ENCODE results near the gene MSH4.
A peak's percentile ranks its signal among the peaks of the same experiment; 100 is the strongest.
"Not testable (repeated sequence)": the region's sequence is repeated elsewhere in the genome, so short reads cannot be mapped to it uniquely, and the experiment has no call there.

MSH4 gene

DNA sequence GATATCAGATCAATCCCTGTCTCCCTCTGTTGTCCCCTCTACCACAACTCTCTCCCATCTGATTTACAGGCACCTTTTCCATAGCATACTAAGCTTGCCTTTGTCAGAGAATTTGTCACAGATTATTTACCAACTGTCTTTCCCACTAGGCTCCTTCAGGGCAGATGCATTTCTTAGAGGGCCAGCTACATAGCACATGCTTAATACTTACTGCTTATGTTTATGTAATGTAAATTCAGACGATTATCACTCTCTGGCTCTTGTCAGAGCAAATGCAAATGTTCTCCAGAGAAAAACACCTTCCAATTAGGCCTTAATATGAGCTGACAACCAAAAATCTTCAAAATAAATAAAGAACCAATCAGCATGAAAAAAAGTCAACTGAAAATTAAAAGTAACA lies 25.9 kb upstream of the MSH4 start:
- intact Hi-C loops (cut with DNase I; ENCODE audit: low total_unique reads) = no loop called here
- Histone ChIP-seq H3K4me3 (no peak overlapping the region), H3K9me3 (no peaks in the 10 kb centered on the region), H3K4me1 (peaks cover 0 to 8% (median 1%) of the 10 kb centered on the region in 4 donors), H3K27me3 (no peaks in the 10 kb centered on the region), H3K36me3 (no peaks in the 10 kb centered on the region), H3K27ac (no peak overlapping the region)
- no peak for DNase-seq
- TF ChIP-seq, protein P1, sequence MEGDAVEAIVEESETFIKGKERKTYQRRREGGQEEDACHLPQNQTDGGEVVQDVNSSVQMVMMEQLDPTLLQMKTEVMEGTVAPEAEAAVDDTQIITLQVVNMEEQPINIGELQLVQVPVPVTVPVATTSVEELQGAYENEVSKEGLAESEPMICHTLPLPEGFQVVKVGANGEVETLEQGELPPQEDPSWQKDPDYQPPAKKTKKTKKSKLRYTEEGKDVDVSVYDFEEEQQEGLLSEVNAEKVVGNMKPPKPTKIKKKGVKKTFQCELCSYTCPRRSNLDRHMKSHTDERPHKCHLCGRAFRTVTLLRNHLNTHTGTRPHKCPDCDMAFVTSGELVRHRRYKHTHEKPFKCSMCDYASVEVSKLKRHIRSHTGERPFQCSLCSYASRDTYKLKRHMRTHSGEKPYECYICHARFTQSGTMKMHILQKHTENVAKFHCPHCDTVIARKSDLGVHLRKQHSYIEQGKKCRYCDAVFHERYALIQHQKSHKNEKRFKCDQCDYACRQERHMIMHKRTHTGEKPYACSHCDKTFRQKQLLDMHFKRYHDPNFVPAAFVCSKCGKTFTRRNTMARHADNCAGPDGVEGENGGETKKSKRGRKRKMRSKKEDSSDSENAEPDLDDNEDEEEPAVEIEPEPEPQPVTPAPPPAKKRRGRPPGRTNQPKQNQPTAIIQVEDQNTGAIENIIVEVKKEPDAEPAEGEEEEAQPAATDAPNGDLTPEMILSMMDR (IDR thresholded peaks at IDR 0.05) = no peak

DNA sequence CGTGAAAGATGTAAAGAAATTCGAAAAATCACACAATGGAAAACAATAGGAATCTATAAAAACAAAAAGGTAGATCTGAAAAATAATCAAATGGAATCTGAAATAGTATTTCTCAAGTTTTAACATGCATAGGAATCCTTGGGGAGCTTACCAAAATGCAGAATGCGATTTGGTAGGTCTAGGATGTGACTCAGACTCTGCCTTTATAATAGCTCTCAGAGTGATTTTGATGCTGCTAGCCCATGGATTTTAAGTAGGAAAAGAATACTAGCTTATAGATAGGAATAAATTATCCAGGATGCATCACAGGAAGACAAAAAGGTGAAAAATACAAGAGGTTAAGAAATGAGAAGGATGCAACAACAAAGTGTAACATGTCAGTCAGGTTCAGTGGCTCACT lies 24.7 kb upstream of the MSH4 start:
- intact Hi-C loops (cut with DNase I; ENCODE audit: low total_unique reads) = no loop called here
- TF ChIP-seq, protein P1 (IDR thresholded peaks at IDR 0.05) = no peak
- H3K9me3 ChIP-seq = no peaks in the 10 kb centered on the region
- H3K27ac ChIP-seq = no peak overlapping the region
- H3K36me3 ChIP-seq = no peaks in the 10 kb centered on the region
- H3K4me1 ChIP-seq = no peaks in the 10 kb centered on the region
- no peak for DNase-seq
- H3K4me3 ChIP-seq = no peak overlapping the region
- H3K27me3 ChIP-seq = no peaks in the 10 kb centered on the region

DNA sequence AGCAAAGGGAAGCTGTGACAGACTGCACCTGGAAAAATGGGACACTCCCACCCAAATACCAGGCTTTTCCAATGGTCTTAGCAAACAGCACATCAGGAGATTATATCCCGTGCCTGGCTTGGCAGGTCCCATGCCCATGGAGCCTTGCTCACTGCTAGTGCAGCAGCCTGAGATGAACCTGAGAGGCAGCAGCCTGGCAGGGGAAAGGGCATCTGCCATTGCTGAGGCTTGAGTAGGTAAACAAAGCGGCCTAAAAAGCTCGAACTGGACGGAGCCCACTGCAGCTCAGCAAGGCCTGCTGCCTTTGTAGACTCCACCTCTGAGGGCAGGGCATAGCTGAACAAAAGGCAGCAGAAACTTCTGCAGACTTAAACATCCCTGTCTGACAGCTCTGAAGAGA lies 18.9 kb upstream of the MSH4 start:
- H3K36me3 ChIP-seq; DNase-seq; H3K9me3 ChIP-seq; H3K27ac ChIP-seq; intact Hi-C loops (cut with DNase I; ENCODE audit: low total_unique reads); H3K4me3 ChIP-seq; H3K27me3 ChIP-seq; H3K4me1 ChIP-seq: not testable (repeated sequence)

DNA sequence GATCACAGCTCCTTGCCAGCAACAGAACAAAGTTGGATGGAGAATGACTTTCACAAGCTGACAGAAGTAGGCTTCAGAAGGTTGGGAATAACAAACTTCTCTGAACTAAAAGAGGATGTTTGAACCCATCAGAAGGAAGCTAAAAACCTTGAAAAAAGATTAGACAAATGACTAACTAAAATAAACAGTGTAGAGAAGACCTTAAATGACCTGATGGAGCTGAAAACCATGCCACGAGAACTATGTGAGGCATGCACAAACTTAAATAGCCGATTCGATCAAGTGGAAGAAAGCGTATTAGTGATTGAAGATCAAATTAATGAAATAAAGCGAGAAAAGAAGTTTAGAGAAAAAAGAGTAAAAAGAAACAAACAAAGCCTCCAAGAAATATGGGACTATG lies 18.0 kb upstream of the MSH4 start:
- H3K4me3 ChIP-seq; H3K4me1 ChIP-seq; H3K36me3 ChIP-seq; DNase-seq; intact Hi-C loops (cut with DNase I; ENCODE audit: low total_unique reads); H3K27ac ChIP-seq; H3K27me3 ChIP-seq; H3K9me3 ChIP-seq: not testable (repeated sequence)

DNA sequence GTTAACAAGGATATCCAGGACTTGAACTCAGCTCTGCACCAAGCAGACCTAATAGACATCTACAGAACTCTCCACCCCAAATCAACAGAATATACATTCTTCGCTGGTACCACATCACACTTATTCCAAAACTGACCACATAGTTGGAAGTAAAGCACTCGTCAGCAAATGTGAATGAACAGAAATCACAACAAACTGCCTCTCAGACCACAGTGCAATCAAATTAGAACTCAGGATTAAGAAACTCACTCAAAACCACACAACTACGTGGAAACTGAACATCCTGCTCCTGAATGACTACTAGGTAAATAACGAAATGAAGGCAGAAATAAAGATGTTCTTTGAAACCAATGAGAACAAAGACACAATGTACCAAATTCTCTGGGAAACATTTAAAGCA lies 16.5 kb upstream of the MSH4 start:
- H3K27ac ChIP-seq; DNase-seq; H3K4me3 ChIP-seq; H3K4me1 ChIP-seq; H3K9me3 ChIP-seq; H3K27me3 ChIP-seq; H3K36me3 ChIP-seq; intact Hi-C loops (cut with DNase I; ENCODE audit: low total_unique reads): not testable (repeated sequence)

DNA sequence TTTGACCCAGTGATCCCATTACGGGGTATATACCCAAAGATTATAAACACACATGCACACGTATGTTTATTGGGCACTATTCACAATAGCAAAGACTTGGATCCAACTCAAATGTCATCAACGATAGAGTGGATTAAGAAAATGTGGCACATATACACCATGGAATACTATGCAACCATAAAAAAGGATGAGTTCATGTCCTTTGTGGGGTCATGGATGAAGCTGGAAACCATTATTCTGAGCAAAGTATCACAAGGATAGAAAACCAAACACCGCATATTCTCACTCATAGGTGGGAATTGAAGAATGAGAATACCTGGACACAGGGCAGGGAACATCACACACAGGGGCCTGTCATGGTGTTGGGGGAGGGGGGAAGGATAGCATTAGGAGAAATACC lies 12.8 kb upstream of the MSH4 start:
- H3K4me3 ChIP-seq, H3K27me3 ChIP-seq, H3K9me3 ChIP-seq, H3K36me3 ChIP-seq, H3K27ac ChIP-seq, DNase-seq: not testable (repeated sequence)
- H3K4me1 ChIP-seq = peaks cover 0 to 28% (median 21%) of the 10 kb centered on the region in 4 donors
- intact Hi-C loops (cut with DNase I; ENCODE audit: low total_unique reads) = loop anchor here (2.0 kb wide), 1 partner anchor 59 kb away; the partner anchor contains the start of gene ACADM

DNA sequence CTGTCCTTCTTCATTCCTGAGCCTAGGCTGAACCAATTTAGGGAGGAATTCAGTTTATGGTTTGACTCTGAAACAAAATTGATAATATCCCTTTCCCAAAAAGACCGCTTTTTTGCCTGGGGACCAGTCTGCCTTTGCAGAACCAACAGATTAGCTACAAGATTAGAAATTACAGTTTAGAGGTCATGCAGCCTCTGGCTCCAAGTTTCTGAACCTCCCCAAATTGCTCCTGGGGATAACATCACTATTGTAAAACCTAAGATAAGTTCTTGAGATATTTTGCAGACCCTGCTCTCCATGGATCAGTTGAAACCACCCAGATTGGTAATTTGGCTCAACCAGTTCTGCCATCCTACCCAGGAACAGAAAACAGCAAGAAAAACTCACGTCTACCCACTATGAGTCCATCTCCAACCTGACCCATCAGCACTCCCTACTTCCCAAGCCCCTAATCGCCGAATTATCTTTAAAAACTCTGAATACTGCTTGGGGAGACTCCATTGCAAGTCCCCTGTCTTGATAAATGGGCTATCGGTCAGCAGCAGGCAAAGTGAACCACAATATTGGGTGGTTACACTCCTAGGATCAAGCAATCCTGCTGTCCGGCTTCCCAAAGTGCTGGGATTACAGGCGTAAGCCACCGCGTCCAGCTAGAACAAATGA lies 11.2 kb upstream of the MSH4 start:
- no peaks in the 10 kb centered on the region for H3K27me3 ChIP-seq
- intact Hi-C loops (cut with DNase I; ENCODE audit: low total_unique reads) = loop anchor here (2.0 kb wide), 1 partner anchor 61 kb away; the partner anchor contains the start of gene ACADM
- H3K36me3 ChIP-seq = peaks cover 5 to 8% (median 6%) of the 10 kb centered on the region in 3 donors
- no peaks in the 10 kb centered on the region for H3K9me3 ChIP-seq
- H3K27ac ChIP-seq = peak overlapping the region; percentile 52 to 84
- TF ChIP-seq, protein P1 (IDR thresholded peaks at IDR 0.05) = no peak
- peaks cover 0 to 44% (median 34%) of the 10 kb centered on the region in 4 donors for H3K4me1 ChIP-seq
- peak overlapping the region; percentile 59 to 62 for H3K4me3 ChIP-seq
- DNase-seq = no peak

All from tibial artery (tissue), 4 donors.